Panc1 (cell line): ENCODE measurements around the gene TSPO2. TPM values are rescaled to one million over a fixed set of nuclear protein-coding genes. Genes with fewer than 3 reads are reported as not detected.

Experiments
- ATAC-seq: fragments of 200-7000 bp; cut with Tn5 transposase; 2 replicates; pipeline ENCODE4 v1.9.1; 2020; ENCODE audit warnings: mild to moderate bottlenecking, moderate library complexity
- BruUV-seq: library from RNA; stranded (reverse); fragments of 400-500 nt; replicated peaks from 2 replicates; lab custom pipeline; 2021; lab: Mats Ljungman, UMichigan
- CTCF ChIA-PET: fragments of 300-600 bp; sonication (Branson Sonifier 250); formaldehyde crosslinking; loops from one replicate; lab custom pipeline; 2022; ENCODE audit warnings: antibody characterized with exemption; lab: Charles Lee
- POLR2A ChIA-PET: fragments of 300-600 bp; sonication (Branson Sonifier 250); formaldehyde crosslinking; loops from one replicate; lab custom pipeline; 2022; ENCODE audit warnings: antibody characterized with exemption; lab: Charles Lee
- DNase-seq: peaks from one replicate; pipeline ENCODE4 v3.0.0-alpha.2; 2010; ENCODE audit warnings: low read depth, low spot score
- H3K27ac ChIP-seq: 2 replicates; pipeline ENCODE4 v1.5.1; 2011; ENCODE audit warnings: mild to moderate bottlenecking, low read length, inconsistent platforms
- H3K27me3 ChIP-seq: fragments of 200-500 bp; sonication (Bioruptor generic); 2 replicates; pipeline ENCODE4 v1.6.0; 2014; ENCODE audit warnings: low read length, inconsistent platforms; ENCODE audit not compliant: control insufficient read depth, insufficient read depth
- H3K36me3 ChIP-seq: fragments of 200-500 bp; sonication (Bioruptor generic); 2 replicates; pipeline ENCODE4 v1.5.1; 2014; ENCODE audit warnings: inconsistent platforms, mild to moderate bottlenecking, low read length, moderate library complexity; ENCODE audit not compliant: control insufficient read depth, insufficient read depth
- H3K4me1 ChIP-seq: 2 replicates; pipeline ENCODE4 v1.5.1; 2011; ENCODE audit warnings: inconsistent platforms, mild to moderate bottlenecking, low read length, moderate library complexity; ENCODE audit not compliant: control insufficient read depth, insufficient read depth
- H3K4me3 ChIP-seq, 2 experiments: 2 replicates each; pipeline ENCODE4 v1.5.1; 2011 to 2012; ENCODE audit warnings: low read depth in 2 of 2, low read length in 2 of 2, mild to moderate bottlenecking in 2 of 2, inconsistent platforms in 1 of 2, moderate library complexity in 1 of 2
- H3K9me3 ChIP-seq: fragments of 200-500 bp; sonication (Bioruptor generic); 2 replicates; pipeline ENCODE4 v1.5.1; 2014; ENCODE audit warnings: low read depth, mild to moderate bottlenecking, inconsistent platforms, low read length, moderate library complexity; ENCODE audit not compliant: control insufficient read depth, insufficient read depth
- POLR2AphosphoS5 ChIP-seq: IDR thresholded peaks from 2 replicates; pipeline ENCODE4 v1.6.1; 2012; ENCODE audit warnings: mild to moderate bottlenecking, low read depth, low read length, moderate library complexity
- SIN3A ChIP-seq: IDR thresholded peaks from 2 replicates; pipeline ENCODE4 v1.6.1; 2012; ENCODE audit warnings: low read depth, mild to moderate bottlenecking, low read length, moderate library complexity, borderline replicate concordance; ENCODE audit not compliant: insufficient read depth
- TCF7L2 ChIP-seq: IDR thresholded peaks from 2 replicates; pipeline ENCODE4 v1.6.1; 2011; ENCODE audit warnings: mild to moderate bottlenecking, low read depth, low read length, inconsistent platforms
- in situ Hi-C: cut with HindIII; loops from 2 replicates; pipeline ENCODE4 v1.10.0; 2016; ENCODE audit warnings: low sequenced_read_pairs, low pct_unique_long_range_greater_than_20kb
- intact Hi-C: fragments of 100-400 bp; cut with micrococcal nuclease; formaldehyde crosslinking; loops from one replicate; pipeline ENCODE4 v1.10.0; 2022; ENCODE audit not compliant: unreplicated experiment
- total RNA-seq: library from RNA; stranded (reverse); gene quantifications from one replicate; pipeline ENCODE4 v1.2.1, GENCODE V29; 2021; ENCODE audit not compliant: unreplicated experiment
- TF ChIP-seq, protein P1 (sequence below): fragments of 450-650 bp; IDR thresholded peaks from 2 replicates; pipeline ENCODE4 v1.5.1; 2017; ENCODE audit warnings: mild to moderate bottlenecking
- TF ChIP-seq, protein P2 (sequence below), 2 experiments: IDR thresholded peaks; 2 replicates each; pipeline ENCODE4 v1.6.1; 2011 to 2012; ENCODE audit warnings: low read depth in 2 of 2, control low read depth in 1 of 2, low read length in 1 of 2, mild to moderate bottlenecking in 1 of 2, moderate library complexity in 1 of 2; ENCODE audit not compliant: insufficient read depth in 1 of 2

Gene TSPO2
- total RNA-seq, 1 experiment from 2014 or later, result not detected

DNA sequence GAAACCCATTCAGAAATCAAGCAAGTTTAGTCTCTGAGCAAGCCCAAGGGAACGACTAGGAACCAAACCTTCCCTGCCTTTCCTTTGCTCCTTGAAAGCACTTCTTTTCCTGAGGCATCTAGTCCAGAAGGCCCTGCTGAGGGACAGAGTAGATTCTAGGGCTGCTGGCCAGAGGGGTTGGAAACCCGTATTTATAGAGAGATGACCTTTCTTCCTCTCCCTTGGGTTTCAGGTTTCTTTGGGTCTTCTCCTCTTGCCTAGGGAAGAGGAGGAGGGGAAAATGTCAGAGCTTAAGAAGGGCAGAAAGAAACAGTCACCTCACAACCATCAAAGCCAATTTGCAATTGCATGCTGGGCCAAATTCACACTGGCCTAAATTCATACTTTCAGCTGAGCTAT lies 16.5 kb downstream of the TSPO2 start:
- ATAC-seq (no peak), DNase-seq (no peak)
- intact Hi-C loops, result no loop called here
- H3K4me3 ChIP-seq, result no peak overlapping the region
- H3K4me1 ChIP-seq, result no peaks in the 10 kb centered on the region
- ChIA-PET CTCF (interaction anchor here (0.6 kb wide), 1 partner anchor 211 kb away, joined by 3 read pairs; no protein-coding TSS in a partner anchor), POLR2A (no interaction called here)
- no peak overlapping the region for H3K27ac ChIP-seq
- no TSS peak for BruUV-seq
- H3K27me3 ChIP-seq, result no peaks in the 10 kb centered on the region
- in situ Hi-C loops, result no loop called here
- TF ChIP-seq, protein P1, sequence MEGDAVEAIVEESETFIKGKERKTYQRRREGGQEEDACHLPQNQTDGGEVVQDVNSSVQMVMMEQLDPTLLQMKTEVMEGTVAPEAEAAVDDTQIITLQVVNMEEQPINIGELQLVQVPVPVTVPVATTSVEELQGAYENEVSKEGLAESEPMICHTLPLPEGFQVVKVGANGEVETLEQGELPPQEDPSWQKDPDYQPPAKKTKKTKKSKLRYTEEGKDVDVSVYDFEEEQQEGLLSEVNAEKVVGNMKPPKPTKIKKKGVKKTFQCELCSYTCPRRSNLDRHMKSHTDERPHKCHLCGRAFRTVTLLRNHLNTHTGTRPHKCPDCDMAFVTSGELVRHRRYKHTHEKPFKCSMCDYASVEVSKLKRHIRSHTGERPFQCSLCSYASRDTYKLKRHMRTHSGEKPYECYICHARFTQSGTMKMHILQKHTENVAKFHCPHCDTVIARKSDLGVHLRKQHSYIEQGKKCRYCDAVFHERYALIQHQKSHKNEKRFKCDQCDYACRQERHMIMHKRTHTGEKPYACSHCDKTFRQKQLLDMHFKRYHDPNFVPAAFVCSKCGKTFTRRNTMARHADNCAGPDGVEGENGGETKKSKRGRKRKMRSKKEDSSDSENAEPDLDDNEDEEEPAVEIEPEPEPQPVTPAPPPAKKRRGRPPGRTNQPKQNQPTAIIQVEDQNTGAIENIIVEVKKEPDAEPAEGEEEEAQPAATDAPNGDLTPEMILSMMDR, result no peak; the same call in 1 of the 2 replicates
- TF ChIP-seq SIN3A (no peak), POLR2AphosphoS5 (no peak), TCF7L2 (no peak)
- TF ChIP-seq, protein P2, sequence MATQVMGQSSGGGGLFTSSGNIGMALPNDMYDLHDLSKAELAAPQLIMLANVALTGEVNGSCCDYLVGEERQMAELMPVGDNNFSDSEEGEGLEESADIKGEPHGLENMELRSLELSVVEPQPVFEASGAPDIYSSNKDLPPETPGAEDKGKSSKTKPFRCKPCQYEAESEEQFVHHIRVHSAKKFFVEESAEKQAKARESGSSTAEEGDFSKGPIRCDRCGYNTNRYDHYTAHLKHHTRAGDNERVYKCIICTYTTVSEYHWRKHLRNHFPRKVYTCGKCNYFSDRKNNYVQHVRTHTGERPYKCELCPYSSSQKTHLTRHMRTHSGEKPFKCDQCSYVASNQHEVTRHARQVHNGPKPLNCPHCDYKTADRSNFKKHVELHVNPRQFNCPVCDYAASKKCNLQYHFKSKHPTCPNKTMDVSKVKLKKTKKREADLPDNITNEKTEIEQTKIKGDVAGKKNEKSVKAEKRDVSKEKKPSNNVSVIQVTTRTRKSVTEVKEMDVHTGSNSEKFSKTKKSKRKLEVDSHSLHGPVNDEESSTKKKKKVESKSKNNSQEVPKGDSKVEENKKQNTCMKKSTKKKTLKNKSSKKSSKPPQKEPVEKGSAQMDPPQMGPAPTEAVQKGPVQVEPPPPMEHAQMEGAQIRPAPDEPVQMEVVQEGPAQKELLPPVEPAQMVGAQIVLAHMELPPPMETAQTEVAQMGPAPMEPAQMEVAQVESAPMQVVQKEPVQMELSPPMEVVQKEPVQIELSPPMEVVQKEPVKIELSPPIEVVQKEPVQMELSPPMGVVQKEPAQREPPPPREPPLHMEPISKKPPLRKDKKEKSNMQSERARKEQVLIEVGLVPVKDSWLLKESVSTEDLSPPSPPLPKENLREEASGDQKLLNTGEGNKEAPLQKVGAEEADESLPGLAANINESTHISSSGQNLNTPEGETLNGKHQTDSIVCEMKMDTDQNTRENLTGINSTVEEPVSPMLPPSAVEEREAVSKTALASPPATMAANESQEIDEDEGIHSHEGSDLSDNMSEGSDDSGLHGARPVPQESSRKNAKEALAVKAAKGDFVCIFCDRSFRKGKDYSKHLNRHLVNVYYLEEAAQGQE (IDR thresholded peaks at IDR 0.05; ENCODE audit: insufficient read depth in 1 of 2, low read depth in 2 of 2, low read length in 1 of 2), result no peak
- H3K9me3 ChIP-seq, result no peaks in the 10 kb centered on the region
- H3K36me3 ChIP-seq, result no peaks in the 10 kb centered on the region

DNA sequence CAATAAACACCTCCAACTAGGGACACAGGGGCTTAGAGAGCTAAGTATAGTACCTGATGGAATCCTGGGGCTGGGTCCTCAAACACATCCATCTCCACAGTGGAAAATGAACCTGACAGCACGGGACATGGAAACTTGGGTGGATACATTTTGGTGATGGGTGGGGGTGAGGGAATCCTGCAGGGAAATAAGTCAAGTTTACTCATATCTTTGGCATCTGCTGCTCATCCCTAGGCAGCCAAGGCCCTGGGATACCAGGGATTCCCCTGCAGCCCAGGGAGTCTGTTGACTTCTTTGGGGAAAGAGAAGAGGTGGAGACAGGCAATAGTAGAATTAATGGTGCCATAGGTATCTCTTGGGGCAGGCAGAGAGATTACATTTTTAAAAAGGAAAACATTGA lies 17.3 kb downstream of the TSPO2 start:
- no peak for DNase-seq
- Histone ChIP-seq H3K4me3 (no peak overlapping the region), H3K4me1 (no peaks in the 10 kb centered on the region), H3K36me3 (no peaks in the 10 kb centered on the region), H3K27ac (no peak overlapping the region), H3K27me3 (no peaks in the 10 kb centered on the region), H3K9me3 (no peaks in the 10 kb centered on the region)
- in situ Hi-C loops, result no loop called here
- BruUV-seq, result no TSS peak
- ChIA-PET CTCF (no interaction called here), POLR2A (no interaction called here)
- intact Hi-C loops, result no loop called here
- TF ChIP-seq POLR2AphosphoS5, result no peak
- TF ChIP-seq, protein P1, result no peak
- no peak for TF ChIP-seq TCF7L2
- TF ChIP-seq SIN3A, result no peak
- TF ChIP-seq, protein P2 (IDR thresholded peaks at IDR 0.05; ENCODE audit: insufficient read depth in 1 of 2, low read depth in 2 of 2, low read length in 1 of 2), result no peak
- no peak for ATAC-seq
